SK-N-SH (cell line): ENCODE measurements around the gene RECK. TPM values are rescaled to one million over a fixed set of nuclear protein-coding genes. Genes with fewer than 3 reads are reported as not detected.
A peak's percentile ranks its signal among the peaks of the same experiment; 100 is the strongest.

Source experiments
- CTCF ChIA-PET: fragments of 300-600, 350-600 bp; formaldehyde crosslinking; extraction: SDS; loops from one replicate; lab custom pipeline; 2021; lab: Yijun Ruan, JAX
- POLR2A ChIA-PET: fragments of 350-600 bp; sonication (Branson Sonifier 250); formaldehyde crosslinking; extraction: SDS; loops from one replicate; lab custom pipeline; 2020; ENCODE audit warnings: antibody characterized with exemption, inconsistent platforms; lab: Yijun Ruan, JAX
- DNase-seq: peaks from one replicate; pipeline ENCODE4 v3.0.0; 2012
- H2AFZ ChIP-seq: fragments of 200-600 bp; sonication (generic); 2 replicates; pipeline ENCODE4 v1.8.1; 2016; ENCODE audit warnings: antibody characterized with exemption, mild to moderate bottlenecking, low read depth
- H3F3A ChIP-seq: fragments of 200-600 bp; sonication (generic); replicated peaks from 2 replicates; pipeline ENCODE3; 2016; ENCODE audit warnings: antibody characterized with exemption, mild to moderate bottlenecking; ENCODE audit not compliant: insufficient read depth
- H3K27ac ChIP-seq, 2 experiments: fragments of 200-500 bp in 1 of 2; fragments of 200-600 bp in 1 of 2; sonication (Bioruptor generic) in 1 of 2; sonication (generic), shearing (Covaris generic) in 1 of 2; 2 replicates each; pipeline versions ENCODE4 v1.5.1 to v1.6.1; 2014 to 2016; ENCODE audit warnings: low read depth in 2 of 2, inconsistent platforms in 1 of 2, low read length in 1 of 2, mild to moderate bottlenecking in 1 of 2, mixed read lengths in 1 of 2
- H3K27me3 ChIP-seq: fragments of 200-600 bp; sonication (generic), shearing (Covaris generic); 2 replicates; pipeline ENCODE4 v1.6.1; 2016; ENCODE audit warnings: mixed run types; ENCODE audit not compliant: insufficient read depth
- H3K36me3 ChIP-seq, 2 experiments: fragments of 200-500 bp in 1 of 2; fragments of 200-600 bp in 1 of 2; sonication (Bioruptor generic) in 1 of 2; sonication (generic) in 1 of 2; replicated peaks in 1 of 2; 2 replicates each; pipeline versions ENCODE3 to v1.5.1; 2014 to 2016; ENCODE audit warnings: low read length in 1 of 2, mild to moderate bottlenecking in 1 of 2; ENCODE audit not compliant: insufficient read depth in 2 of 2, control insufficient read depth in 1 of 2
- H3K4me1 ChIP-seq, 2 experiments: fragments of 200-500 bp in 1 of 2; fragments of 200-600 bp in 1 of 2; sonication (Bioruptor generic) in 1 of 2; sonication (generic), shearing (Covaris generic) in 1 of 2; 2 replicates each; pipeline versions ENCODE4 v1.5.1 to v1.6.1; 2014 to 2016; ENCODE audit warnings: low read depth in 1 of 2, low read length in 1 of 2, mixed run types in 1 of 2; ENCODE audit not compliant: insufficient read depth in 2 of 2, control insufficient read depth in 1 of 2
- H3K4me2 ChIP-seq: fragments of 200-600 bp; sonication (generic), shearing (Covaris generic); 2 replicates; pipeline ENCODE4 v1.6.1; 2017; ENCODE audit warnings: mixed run types
- H3K4me3 ChIP-seq, 2 experiments: fragments of 200-500 bp in 1 of 2; fragments of 200-600 bp in 1 of 2; sonication (Bioruptor generic) in 1 of 2; sonication (generic), shearing (Covaris generic) in 1 of 2; 2 replicates each; pipeline versions ENCODE4 v1.5.1 to v1.8.1; 2014 to 2016; ENCODE audit warnings: low read depth in 2 of 2, inconsistent platforms in 1 of 2, low read length in 1 of 2, mild to moderate bottlenecking in 1 of 2, mixed read lengths in 1 of 2, moderate library complexity in 1 of 2
- H3K79me2 ChIP-seq: fragments of 200-600 bp; sonication (generic); 2 replicates; pipeline ENCODE4 v1.8.1; 2017; ENCODE audit warnings: mild to moderate bottlenecking; ENCODE audit not compliant: insufficient read depth
- H3K9ac ChIP-seq: fragments of 200-600 bp; sonication (generic); 2 replicates; pipeline ENCODE4 v1.6.1; 2017; ENCODE audit warnings: mixed run types
- H3K9me2 ChIP-seq: fragments of 200-600 bp; sonication (generic); 2 replicates; pipeline ENCODE4 v1.6.1; 2017; ENCODE audit warnings: mixed run types
- H3K9me3 ChIP-seq: fragments of 200-600 bp; sonication (generic); 2 replicates; pipeline ENCODE4 v1.6.1; 2017; ENCODE audit warnings: mixed run types, mild to moderate bottlenecking, moderate library complexity
- H4K20me1 ChIP-seq: fragments of 200-600 bp; sonication (generic); 2 replicates; pipeline ENCODE4 v1.6.1; 2017; ENCODE audit warnings: mild to moderate bottlenecking, mixed run types; ENCODE audit not compliant: insufficient read depth
- CHD2 ChIP-seq: fragments of 150-350 bp; IDR thresholded peaks from 2 replicates; pipeline ENCODE4 v1.6.1; 2018; ENCODE audit warnings: low read length; ENCODE audit not compliant: partially characterized antibody
- CTCF ChIP-seq: fragments of 200-600 bp; sonication (generic); IDR thresholded peaks from 2 replicates; pipeline ENCODE4 v1.6.1; 2017; ENCODE audit warnings: antibody characterized with exemption, mild to moderate bottlenecking, moderate library complexity
- ELF1 ChIP-seq: IDR thresholded peaks from 2 replicates; pipeline ENCODE4 v1.4.0; 2012
- FOSL2 ChIP-seq: IDR thresholded peaks from 2 replicates; pipeline ENCODE4 v1.4.0; 2012; ENCODE audit warnings: low read depth, mild to moderate bottlenecking, moderate library complexity, borderline replicate concordance
- FOXM1 ChIP-seq: IDR thresholded peaks from 2 replicates; pipeline ENCODE4 v1.4.0; 2012; ENCODE audit warnings: low read depth, mild to moderate bottlenecking
- GABPA ChIP-seq: IDR thresholded peaks from 2 replicates; pipeline ENCODE4 v1.4.0; 2012; ENCODE audit warnings: low read depth, mild to moderate bottlenecking
- IRF3 ChIP-seq: fragments of 150-350 bp; IDR thresholded peaks from 2 replicates; pipeline ENCODE4 v1.6.1; 2016; ENCODE audit warnings: mild to moderate bottlenecking, low read depth, low read length
- MAX ChIP-seq: IDR thresholded peaks from 2 replicates; pipeline ENCODE4 v1.4.0; 2012; ENCODE audit warnings: low read depth
- MEF2A ChIP-seq: IDR thresholded peaks from 2 replicates; pipeline ENCODE4 v1.4.0; 2012; ENCODE audit warnings: low read depth, borderline replicate concordance
- NFIC ChIP-seq: IDR thresholded peaks from 2 replicates; pipeline ENCODE4 v1.4.0; 2012; ENCODE audit warnings: borderline replicate concordance
- RAD21 ChIP-seq: IDR thresholded peaks from 2 replicates; pipeline ENCODE4 v1.6.1; 2012; ENCODE audit warnings: mild to moderate bottlenecking, low read length
- RFX5 ChIP-seq: IDR thresholded peaks from 2 replicates; pipeline ENCODE4 v1.6.1; 2012; ENCODE audit warnings: mild to moderate bottlenecking, improper control_type of control experiment, low read length
- TAF1 ChIP-seq: IDR thresholded peaks from 2 replicates; pipeline ENCODE4 v1.6.1; 2012; ENCODE audit warnings: low read depth, mild to moderate bottlenecking, low read length, moderate library complexity, borderline replicate concordance
- TCF12 ChIP-seq: IDR thresholded peaks from 2 replicates; pipeline ENCODE4 v1.4.0; 2012
- ZBTB33 ChIP-seq: IDR thresholded peaks from 2 replicates; pipeline ENCODE4 v1.4.0; 2012; ENCODE audit warnings: low read depth, borderline replicate concordance
- WGBS: methylation state at CpG from one replicate; pipeline ENCODE4 v1.1.6; 2017; ENCODE audit warnings: low lambda C conversion rate; 5-methylcytosine and 5-hydroxymethylcytosine counted together
- polyA plus RNA-seq, 3 experiments: library from polyadenylated mRNA; depleted of rRNA; stranded (reverse); fragments of >200 nt; gene quantifications; 2 replicates each; pipeline ENCODE4 v1.2.3, GENCODE V29; 2012

RECK gene
- polyA plus RNA-seq, 1 of the 3 experiments (the other 2 are of a cell fraction): 22.8 TPM

GRCh38 chr9:36151316-36152210, 114.8 kb downstream of the RECK start:
- Histone ChIP-seq H3K9me3 (no peaks in the 10 kb centered on the region), H4K20me1 (no peaks in the 10 kb centered on the region), H3K9ac (peak overlapping the region; percentile 37; the same call in 1 of the 2 replicates), H3K36me3 (peaks cover 0 to 30% of the 10 kb centered on the region in 2 experiments), H3K4me1 (peaks cover 22 to 52% of the 10 kb centered on the region in 2 experiments; a peak in 3 of 4 replicates), H3K79me2 (peaks cover 3% of the 10 kb centered on the region), H2AFZ (peak overlapping the region; percentile 51), H3K27me3 (no peaks in the 10 kb centered on the region), H3K9me2 (no peaks in the 10 kb centered on the region), H3K4me2 (peak overlapping the region; percentile 61), H3K27ac (peak overlapping the region in 1 of 2 experiments; percentile 98; a peak in 2 of 4 replicates), H3K4me3 (no peak overlapping the region), H3F3A (peaks cover 60% of the 10 kb centered on the region)
- TF ChIP-seq ELF1 (peak; percentile 56; the same call in 1 of the 2 replicates), IRF3 (no peak), CHD2 (no peak), GABPA (peak; percentile 62), CTCF (no peak), FOXM1 (no peak), MAX (peak; percentile 54), FOSL2 (peak; percentile 39; the same call in 1 of the 2 replicates), TCF12 (peak; percentile 67), ZBTB33 (no peak), RAD21 (no peak), MEF2A (no peak), NFIC (peak; percentile 14; the same call in 1 of the 2 replicates), TAF1 (peak; percentile 26; the same call in 1 of the 2 replicates), RFX5 (no peak)
- ChIA-PET CTCF (interaction anchor here (1.2 to 7.0 kb wide), 3 partner anchors 10 to 15 kb away, joined by 3 to 105 read pairs (median 4); no protein-coding TSS in a partner anchor), POLR2A (no interaction called here)
- 68% methylated on average over 7 of the region's 14 CpGs for WGBS
- no peak for DNase-seq
